ENCODE measurements around the gene SMARCD3.
A peak's percentile ranks its signal among the peaks of the same experiment; 100 is the strongest.

SMARCD3 gene

DNA sequence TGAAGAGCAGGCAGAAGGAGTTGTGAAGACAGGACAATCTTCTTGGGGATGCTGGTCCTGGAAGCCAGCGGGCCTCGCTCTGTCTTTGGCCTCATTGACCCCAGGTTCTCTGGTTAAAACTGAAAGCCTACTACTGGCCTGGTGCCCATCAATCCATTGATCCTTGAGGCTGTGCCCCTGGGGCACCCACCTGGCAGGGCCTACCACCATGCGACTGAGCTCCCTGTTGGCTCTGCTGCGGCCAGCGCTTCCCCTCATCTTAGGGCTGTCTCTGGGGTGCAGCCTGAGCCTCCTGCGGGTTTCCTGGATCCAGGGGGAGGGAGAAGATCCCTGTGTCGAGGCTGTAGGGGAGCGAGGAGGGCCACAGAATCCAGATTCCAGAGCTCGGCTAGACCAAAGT, 14.7 kb downstream of the SMARCD3 start:
- no peak for DNase-seq

DNA sequence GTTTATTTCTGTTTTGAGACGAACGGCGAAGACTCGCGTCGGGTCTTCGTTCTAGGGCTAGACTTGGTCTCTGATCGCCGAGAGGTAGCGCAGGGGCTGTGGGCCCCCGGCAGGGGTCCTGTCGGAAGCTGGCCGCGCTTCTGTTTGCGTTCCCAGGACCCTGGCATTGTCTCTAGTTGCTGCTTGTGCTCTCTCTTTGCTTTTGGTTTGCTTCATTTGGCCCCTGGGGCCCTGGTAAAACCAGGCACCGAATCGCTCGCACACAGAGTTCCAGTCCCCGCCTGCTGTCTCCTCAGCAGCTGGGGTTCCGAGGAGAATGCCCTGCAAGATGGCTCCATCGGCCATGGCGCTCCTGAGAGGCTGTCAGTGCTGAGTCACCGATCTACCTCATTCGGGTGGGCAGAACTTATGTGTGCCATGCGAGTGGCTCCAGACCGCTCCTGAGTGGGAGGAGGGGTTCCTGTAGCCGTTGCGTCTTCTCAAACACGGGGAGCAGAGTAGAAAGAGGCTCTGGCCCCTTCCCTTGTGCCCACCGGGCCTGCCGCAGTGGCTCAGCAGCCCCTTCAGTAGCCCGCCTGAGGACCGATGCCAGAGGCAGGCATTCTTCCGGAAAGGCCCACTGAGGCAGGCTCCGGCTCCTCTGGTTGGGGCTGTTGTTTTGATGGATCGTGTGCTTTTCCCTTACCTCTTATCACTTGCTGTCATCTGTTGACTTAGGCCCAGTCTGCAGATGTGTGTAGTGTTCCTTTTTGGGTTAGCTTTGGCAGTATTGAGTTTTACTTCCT, 15.4 kb downstream of the SMARCD3 start:
- DNase-seq, result no peak

DNA sequence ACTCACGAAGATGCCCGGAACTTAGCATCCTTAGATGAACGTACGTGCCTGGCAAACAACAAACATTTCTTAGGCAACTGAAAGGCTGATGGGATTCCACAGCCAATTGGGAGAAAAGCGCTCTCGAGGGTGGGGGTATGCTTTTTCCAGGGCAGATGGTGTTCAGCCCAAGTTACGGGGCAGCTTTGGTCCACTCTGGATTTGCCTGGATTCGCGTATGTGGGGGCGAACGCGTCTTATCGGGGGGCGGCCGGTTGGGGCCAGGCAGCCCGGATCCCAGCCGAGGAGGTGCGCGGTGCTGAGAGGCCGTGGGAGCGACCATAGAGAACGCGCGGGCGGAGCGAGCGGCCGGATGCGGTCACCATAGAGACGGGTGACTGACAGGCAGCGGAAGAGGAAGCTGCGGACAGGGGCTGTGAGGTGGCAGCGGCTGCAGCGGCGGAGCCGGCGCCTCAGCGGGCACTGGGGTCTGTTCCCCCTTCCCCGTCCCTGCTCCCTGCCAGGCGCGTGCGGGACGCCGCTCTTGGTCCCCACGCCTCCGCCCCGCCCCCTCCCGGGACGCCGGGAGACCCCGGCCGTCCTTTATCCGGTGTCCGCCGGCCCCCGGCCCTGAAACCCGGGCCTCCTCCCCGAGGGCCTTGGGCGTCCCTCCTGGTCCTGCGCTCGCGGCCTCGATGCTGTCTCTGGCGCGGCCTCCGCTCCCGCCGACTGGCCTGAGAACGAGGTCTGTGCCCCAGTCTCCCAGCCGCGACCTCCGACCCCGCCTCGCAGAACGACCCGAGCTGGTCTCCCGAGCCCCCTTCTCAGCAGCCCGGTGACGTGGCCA, 16.2 kb downstream of the SMARCD3 start, which contains the start of gene CHPF2:
TSS of gene CHPF2 (plus strand) at position 393 of the 826 bp plus-strand sequence. CDS start 1,529 bp downstream, outside the sequence.
- DNase-seq, result peak; percentile 93

DNA sequence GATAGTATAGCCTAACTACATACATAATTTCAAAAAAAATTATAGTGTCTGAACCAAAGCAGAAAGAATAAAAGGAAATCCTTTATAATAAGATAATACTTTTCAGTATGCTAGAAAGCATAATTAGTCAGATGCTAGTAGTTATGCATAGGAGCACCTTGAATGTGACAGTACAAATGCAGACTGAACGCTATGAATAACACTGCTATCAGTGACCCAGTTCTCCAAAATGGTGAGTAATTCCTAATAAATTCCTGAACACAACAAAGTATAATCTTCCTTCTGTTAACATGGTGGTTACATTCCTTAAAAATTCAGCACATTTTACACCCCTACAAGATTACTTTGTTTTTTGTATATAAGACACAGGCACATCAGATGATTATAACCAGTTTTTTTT, 17.4 kb downstream of the SMARCD3 start:
- no peak for DNase-seq

DNA sequence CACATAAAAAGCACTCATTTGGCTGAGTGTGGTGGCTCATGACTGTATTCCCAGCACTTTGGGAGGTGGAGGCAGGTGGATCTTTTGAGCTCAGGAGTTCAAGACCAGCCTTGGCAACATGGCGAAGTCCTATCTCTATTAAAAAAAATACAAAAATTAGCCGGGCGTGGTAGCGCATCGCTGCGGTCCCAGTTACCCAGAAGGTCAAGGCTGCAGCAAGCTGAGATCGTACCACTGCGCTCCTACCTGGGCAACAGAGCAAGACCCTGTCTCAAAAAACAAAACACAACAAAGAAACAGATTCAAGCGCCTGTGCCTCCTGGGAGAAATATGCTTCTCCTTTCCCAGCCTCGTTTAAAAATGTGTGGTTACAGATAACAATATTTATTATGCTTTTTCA, 19.2 kb downstream of the SMARCD3 start:
- no peak for DNase-seq

DNA sequence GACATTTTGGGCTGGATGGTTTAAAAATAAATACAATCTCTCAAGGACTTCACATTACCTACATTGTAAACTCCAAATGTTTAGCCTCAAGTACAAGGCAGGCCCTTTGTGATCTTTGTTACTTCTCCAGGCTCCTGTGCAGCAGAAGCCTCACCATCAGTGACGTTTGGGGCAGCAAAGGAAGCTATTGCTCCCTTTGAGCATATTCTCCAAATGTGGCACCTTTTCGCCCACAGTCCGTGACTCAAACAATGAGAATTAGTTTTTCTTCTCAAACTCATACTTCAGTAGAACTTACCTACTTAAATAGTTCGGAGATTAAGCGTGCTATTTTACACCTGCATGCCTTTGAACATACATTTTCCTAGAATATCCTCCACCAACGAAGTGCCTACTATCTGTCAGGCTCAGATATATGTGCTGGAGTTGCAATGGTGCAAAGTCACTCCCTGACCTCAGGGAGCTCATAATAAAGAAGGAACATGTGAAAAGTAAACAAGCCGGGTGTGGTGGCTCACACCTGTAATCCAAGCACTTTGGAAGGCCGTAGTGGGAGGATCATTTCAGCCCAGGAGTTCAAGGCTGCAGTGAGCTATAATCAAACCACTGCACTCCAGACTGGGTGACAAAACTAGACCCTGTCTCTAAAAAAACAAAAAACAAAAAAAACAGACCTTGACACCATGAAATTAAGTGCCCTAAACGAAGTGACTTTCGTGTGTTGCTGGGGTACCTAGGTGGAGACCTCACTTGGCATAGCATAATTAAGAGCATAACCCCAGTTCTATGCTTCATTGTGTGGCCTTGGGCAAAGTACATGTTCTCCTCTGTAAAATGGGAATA, 20.2 kb downstream of the SMARCD3 start:
- no peak for DNase-seq

DNA sequence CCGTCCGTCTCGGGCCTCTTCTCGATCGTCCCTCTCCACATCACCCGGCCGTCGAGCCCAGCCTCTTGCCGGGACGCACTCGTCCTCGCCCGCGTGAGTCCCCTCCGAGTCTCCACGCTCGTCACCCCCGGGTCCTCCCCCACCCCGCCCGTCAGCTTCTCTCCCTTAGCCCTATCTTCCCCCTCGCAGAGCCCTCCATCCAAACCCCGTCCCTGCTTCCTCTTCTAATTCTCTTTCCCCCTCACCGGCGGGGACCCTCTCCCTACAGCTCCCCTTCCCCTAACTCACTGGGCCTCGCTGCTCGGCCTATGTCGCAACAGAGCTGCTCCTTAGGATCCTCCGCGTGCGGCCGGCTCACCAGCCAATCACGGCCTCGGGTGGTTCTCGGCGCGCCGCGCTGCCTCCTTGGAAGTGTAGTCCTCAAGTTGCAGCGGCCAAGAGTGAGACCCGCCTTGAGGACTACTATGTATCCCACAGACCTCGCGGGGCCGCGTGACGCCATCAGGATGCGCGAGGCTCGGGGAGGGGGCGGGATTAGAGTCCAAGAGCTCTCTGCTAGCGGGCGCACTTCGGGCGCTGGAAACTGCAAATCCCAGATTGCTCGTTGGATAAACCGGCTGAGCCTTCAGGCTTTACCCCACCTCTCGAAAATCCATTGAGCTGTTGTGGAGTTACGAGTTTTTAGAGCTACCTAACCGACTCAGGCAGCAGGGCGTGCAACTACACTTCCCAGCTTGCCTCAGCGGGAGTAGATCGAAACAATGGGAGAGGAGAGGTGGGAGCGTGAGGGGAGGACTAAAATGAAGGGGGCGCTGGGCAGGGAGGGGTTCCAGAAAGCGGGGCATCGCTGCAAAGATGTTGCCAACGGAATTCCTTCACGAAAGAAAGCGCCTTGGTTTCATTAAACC, 21.4 kb downstream of the SMARCD3 start, which contains the start of gene ABCF2:
TSS of gene ABCF2 (minus strand) at position 331 of the 908 bp plus-strand sequence. CDS start 747 bp downstream, outside the sequence.
- peak; percentile 100 for DNase-seq

DNA sequence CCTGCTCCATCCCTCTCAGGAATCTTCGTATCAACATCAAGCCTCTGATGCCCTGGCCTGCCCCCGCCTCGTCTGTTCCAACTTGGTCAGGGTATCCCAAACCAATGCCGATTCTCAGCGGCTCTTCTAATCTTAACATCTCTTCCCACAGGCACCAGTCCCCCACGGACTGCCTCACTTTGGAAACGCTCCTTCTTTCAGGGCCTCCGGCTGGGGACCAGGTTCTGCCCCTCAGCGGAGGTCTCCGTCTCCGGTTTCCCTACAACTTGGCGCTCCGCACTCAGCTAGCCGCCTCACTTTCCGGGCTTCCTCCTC, 22.0 kb downstream of the SMARCD3 start:
- no peak for DNase-seq

DNA sequence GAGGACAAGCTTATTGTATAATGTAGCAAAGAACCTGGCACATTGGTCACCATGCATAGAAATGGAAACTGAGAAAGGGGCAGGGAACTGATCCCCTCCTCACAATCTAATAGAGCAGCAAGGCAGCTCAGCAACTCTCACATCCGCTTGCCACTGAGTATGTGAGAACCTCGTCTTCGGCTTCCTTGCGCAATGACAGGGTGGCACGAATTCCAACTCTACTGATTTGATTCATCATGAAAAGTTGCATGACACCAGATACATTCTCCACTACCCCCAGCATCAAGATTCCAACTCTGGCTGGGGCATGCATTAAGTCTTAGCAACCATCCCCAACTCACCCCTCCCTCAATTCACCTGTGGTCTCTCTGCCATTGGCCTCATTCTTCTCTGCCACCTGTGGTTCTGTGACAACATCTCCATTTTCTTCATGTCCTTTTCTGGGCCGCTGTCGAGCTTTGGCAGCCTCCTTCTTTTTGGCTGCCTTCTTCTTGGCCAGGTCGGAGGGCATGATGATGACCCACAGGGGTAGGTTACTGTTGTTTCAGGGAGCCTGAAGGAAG, 22.5 kb downstream of the SMARCD3 start:
- no peak for DNase-seq

DNA sequence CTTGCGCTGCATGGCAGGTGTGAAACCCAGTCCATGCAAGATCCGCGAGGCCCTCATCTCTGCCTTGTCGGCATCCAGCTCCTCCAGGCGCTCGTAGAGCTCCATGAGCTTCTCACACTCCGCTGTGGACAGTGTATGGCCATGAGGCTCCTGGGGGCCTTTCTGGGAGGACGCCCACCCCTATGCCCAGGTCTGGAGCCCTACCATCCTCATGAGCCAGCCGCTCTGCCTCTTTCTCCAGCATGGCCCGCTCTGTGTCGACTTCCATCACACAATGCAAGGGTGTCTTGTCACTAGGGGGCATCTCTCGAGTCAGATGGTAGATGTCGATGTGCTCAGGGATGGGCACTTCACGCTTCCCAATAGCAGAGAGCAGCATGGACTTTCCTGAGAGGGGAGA, 24.8 kb downstream of the SMARCD3 start:
- no peak for DNase-seq

DNA sequence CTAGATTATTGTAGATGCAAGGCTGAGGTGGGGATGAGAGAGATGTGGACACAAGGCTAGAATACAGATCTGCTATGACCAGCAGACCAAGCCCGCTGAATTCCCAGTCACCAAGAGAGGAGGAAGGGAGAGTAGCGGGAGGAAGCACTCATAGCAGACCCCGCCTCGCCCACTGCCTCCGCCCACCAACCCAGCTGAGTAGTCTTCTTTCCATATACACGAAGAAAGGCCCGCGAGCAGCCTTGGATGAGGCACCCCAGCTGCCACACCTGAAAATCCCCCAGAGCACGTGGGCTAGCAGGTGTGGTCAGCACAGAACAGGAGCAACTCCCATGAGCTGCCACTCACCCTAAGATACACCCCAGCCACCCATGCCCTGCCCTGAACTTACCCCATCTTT, 30.3 kb downstream of the SMARCD3 start:
- DNase-seq, result no peak

DNA sequence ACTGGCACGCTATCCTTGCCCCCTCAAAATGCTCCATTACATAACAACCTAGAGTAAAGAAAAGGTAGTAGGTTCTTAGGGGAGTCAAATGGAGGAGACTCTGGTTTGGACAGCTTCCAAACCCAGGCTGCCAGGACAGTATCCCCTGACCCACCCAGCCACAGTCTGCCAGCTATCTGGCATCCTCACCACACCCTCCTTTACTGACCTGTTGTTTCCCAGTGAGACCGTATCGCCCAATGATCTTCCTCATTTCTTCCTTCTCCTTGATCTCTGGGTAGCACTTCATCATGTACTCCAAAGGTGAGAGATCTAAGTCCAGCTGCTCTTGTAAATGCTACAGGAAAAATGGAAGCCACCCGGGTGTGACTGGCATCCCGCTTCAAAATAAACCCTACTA, 33.1 kb downstream of the SMARCD3 start:
- no peak for DNase-seq

DNA sequence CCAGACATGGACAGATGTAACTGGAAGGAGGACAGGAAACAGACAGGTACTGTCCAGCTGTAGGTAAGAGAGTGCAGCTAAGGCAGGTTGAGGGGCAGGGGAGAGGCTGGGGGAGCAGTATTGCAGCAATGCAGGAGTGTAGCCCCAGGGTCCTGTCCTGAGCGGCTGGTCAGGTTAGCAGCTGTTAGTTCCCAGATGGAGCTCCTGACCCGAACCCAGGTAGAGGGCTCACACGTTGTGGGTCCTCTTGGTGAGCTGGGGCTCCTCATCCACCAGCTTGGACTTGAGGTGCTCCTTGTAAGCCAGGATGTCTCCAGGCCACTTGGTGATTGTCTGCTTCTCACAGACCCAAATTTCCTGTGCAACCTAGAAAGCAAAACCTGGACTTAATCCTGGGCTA, 34.7 kb downstream of the SMARCD3 start:
- DNase-seq, result no peak

DNA sequence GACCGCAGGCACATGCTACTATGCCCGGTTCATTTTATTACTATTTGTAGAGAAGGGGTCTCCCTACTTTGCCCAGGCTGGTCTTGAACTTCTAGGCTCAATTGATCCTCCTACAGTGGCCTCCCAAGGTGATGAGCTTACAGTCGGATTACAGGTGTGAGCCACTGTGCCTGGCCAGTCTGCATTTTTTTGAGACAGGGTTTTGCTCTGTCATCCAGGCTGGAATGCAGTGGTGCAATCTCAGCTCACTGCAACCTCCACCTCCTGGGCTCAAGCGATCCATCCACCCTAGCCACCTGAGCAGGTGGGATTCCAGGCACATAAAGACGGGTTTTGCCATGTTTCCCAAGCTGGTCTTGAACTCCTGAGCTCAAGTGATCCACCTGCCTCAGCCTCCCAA, 35.9 kb downstream of the SMARCD3 start:
- no peak for DNase-seq

DNA sequence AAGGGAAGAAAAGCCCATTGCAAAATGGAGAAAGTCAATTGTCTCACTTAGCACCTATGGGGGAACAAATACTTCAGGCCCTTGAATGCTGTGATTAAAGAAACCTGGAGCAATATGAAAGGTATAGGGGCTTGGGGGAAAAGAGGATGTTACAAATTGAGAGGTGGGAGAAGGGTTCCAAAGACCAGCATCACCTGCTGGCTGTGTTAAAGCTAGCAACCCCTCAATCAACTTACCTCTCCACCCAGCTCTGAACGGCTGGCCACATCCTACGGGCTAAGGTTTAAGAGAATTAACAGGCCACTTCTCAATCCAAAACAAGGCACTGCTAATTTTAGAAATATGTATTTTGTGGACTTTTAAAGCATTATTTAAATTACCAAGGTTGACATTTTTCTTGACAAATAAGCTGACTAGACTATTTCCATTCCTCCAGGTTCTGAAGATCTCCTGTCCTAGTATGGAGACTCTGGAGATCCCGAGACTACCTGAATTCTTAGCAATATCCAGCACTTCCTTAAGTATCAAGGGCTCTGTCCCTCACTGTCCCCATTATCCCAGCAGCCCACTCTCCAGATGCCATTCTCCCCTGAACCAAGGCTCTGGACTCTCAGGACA, 37.2 kb downstream of the SMARCD3 start:
- no peak for DNase-seq

DNA sequence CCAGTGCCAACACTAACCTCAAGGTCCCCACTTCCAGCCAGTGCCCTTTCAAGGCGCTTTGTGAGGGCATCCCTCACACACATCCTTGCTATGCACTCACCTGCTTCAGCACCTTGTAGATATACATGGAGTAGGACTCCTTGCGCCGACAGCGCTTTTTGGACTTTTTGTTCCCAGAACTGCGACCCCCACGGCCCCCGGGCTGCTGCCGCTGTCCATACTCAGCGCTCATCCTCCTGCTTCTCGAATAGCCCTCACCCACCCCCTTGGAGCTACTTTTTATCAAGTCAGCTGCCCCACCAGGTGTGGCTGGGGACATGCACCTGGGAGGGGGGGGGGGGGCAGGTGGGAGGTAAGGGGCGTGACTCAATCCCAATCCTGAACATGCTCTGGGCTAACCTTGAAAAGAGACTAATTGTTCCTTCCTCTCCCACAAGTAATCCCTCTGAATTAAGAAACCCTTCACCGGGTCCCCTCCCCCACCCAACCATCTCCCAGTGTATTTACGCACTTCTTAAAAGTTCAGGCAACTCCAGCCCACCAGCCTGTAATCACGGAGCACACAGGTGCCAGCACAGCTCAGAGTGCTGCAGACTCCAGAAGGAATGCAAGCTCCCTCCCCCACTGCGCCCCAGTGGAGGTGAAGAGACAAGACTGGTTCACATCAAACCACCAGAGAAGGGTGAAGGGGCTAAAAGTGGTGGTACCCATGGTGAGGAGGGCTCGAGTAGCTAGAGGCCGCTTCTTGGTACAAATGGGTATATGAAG, 38.2 kb downstream of the SMARCD3 start, which contains the start of gene H2BK1:
TSS of gene H2BK1 (minus strand) at position 402 of the 768 bp plus-strand sequence. CDS start at position 232, 170 bp downstream.
- no peak for DNase-seq

DNA sequence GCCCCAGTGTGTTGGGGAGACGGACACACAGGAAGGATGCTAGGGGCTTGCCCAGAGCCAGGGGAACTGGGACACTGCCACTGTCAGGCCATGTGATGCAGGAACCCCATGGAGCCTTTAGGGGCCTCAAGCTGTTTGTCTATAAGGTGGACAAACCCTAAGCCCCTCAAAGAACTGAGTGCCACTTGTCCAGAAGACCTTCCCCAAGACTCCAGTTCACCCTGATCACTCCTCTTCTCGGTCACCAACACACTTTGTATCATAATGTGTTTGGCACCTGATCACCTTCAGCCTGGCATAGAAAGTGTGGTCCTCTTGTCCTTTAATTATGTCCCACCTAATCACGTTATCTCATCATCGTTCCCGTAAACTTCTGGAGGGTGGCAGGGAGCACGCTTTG, 38.9 kb downstream of the SMARCD3 start:
- no peak for DNase-seq

DNA sequence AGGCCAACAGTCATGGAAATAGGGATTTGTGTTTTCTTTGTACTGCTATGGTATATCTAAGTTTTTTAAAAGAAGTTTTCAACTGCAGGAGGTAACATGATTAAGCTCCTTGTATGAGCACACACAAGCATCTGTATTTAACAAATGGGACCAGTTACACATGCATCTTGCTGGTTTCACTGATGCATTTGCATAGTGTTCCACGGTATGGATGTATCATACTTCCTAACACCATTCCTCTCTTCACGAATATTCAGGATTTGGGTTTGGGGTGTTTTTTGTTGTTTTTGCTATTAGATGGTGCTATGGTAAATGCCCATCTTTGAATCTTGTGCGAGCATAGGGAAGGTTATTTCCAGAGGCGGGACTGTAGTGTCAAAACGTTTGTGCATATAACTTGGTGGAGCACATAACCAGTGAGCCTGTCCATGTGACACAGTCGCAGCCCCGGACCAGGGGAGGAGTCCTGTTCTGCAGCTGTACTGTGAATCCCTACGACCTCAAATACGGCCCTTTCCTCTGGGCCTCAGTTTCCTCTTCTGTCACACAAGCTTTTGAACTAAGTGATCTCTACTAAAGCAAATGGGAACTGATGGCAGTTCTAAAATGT, 40.1 kb downstream of the SMARCD3 start:
- no peak for DNase-seq

DNA sequence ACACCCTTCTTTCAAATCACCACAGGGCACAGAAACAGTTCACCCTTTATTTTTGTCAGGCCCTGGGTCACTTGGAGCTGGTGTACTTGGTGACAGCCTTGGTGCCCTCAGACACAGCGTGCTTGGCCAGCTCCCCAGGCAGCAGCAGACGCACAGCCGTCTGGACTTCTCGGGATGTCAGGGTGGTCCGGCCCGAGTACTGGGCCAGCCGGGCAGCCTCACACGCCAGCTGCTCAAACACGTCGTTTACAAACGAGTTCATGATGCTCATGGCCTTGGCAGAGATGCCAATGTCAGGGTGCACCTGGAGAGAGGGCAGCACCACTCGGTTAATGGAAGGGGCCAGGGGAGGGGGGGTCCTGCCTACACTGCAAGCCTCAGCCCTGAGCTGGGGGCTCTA, 40.7 kb downstream of the SMARCD3 start:
- DNase-seq, result no peak

DNA sequence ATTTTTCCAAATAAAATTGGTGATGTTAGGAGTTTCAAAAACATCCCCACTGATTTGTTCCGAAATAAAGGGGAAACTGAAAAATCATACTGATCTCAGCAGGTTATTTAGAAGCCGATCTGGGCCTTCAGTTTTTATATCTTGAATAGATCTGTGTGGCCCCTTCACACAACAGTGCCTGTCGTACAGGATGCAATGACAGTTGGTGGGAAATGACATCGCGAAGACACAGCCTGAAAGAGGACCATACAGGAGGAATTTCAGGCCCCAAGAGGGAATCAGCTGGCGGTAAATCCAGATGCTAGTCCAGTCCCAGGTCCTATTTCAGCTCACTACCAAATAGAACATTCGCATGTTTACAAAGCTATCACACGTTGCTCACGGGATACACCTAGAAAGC, 41.2 kb downstream of the SMARCD3 start:
- no peak for DNase-seq

Measured in right hindlimb (tissue), 1 donor.